Stimulated activated naive CD8-positive, alpha-beta T cell treated with anti-CD3 and anti-CD28 coated beads, Interleukin-15, Interleukin-2, amounts not matched to agents 100 ng/mL and 50 ng/mL, for 24 hours (primary cell): Measurements from ENCODE around the gene CTNND2.

Experiments
- H3K27ac Mint-ChIP-seq: one replicate; pipeline ENCODE4 v1.8.0; 2021; ENCODE audit warnings: mild to moderate bottlenecking, mixed read lengths
- H3K27me3 Mint-ChIP-seq: one replicate; pipeline ENCODE4 v1.8.0; 2021; ENCODE audit warnings: mixed read lengths
- H3K36me3 Mint-ChIP-seq: one replicate; pipeline ENCODE4 v1.8.0; 2021; ENCODE audit warnings: low read depth, mixed read lengths
- H3K4me1 Mint-ChIP-seq: one replicate; pipeline ENCODE4 v1.8.0; 2021; ENCODE audit warnings: low read depth, mixed read lengths
- H3K4me3 Mint-ChIP-seq: one replicate; pipeline ENCODE4 v1.8.0; 2021; ENCODE audit warnings: mild to moderate bottlenecking, mixed read lengths
- H3K9me3 Mint-ChIP-seq: one replicate; pipeline ENCODE4 v1.8.0; 2021; ENCODE audit warnings: mixed read lengths

CTNND2 gene

GRCh38 chr5:11898787-11899186 lies 5.5 kb downstream of the CTNND2 start:
- H3K4me1 Mint-ChIP-seq: no peaks in the 10 kb centered on the region
- peaks cover 20% of the 10 kb centered on the region for H3K27me3 Mint-ChIP-seq
- no peak overlapping the region for H3K4me3 Mint-ChIP-seq
- no peaks in the 10 kb centered on the region for H3K9me3 Mint-ChIP-seq
- H3K27ac Mint-ChIP-seq: no peak overlapping the region
- H3K36me3 Mint-ChIP-seq: no peaks in the 10 kb centered on the region

- Mint-ChIP-seq H3K36me3 (no peaks in the 10 kb centered on the region), H3K4me1 (no peaks in the 10 kb centered on the region), H3K4me3 (no peak overlapping the region), H3K27ac (no peak overlapping the region), H3K9me3 (no peaks in the 10 kb centered on the region), H3K27me3 (peaks cover 13% of the 10 kb centered on the region)
Measured at GRCh38 chr5:11897781-11898180, 6.5 kb downstream of the CTNND2 start.

- no peak overlapping the region for H3K27ac Mint-ChIP-seq
- no peaks in the 10 kb centered on the region for H3K4me1 Mint-ChIP-seq
- no peaks in the 10 kb centered on the region for H3K36me3 Mint-ChIP-seq
- no peak overlapping the region for H3K4me3 Mint-ChIP-seq
- no peaks in the 10 kb centered on the region for H3K9me3 Mint-ChIP-seq
- no peaks in the 10 kb centered on the region for H3K27me3 Mint-ChIP-seq
Measured at GRCh38 chr5:11894992-11895391, 9.3 kb downstream of the CTNND2 start.

GRCh38 chr5:11892832-11893231 lies 11.4 kb downstream of the CTNND2 start:
- no peaks in the 10 kb centered on the region for H3K36me3 Mint-ChIP-seq
- no peak overlapping the region for H3K4me3 Mint-ChIP-seq
- no peaks in the 10 kb centered on the region for H3K9me3 Mint-ChIP-seq
- no peak overlapping the region for H3K27ac Mint-ChIP-seq
- H3K27me3 Mint-ChIP-seq: no peaks in the 10 kb centered on the region
- H3K4me1 Mint-ChIP-seq: no peaks in the 10 kb centered on the region

GRCh38 chr5:11890777-11891176 lies 13.5 kb downstream of the CTNND2 start:
- no peak overlapping the region for H3K4me3 Mint-ChIP-seq
- no peaks in the 10 kb centered on the region for H3K27me3 Mint-ChIP-seq
- H3K9me3 Mint-ChIP-seq: no peaks in the 10 kb centered on the region
- H3K27ac Mint-ChIP-seq: no peak overlapping the region
- no peaks in the 10 kb centered on the region for H3K4me1 Mint-ChIP-seq
- H3K36me3 Mint-ChIP-seq: no peaks in the 10 kb centered on the region

- Mint-ChIP-seq H3K27me3 (no peaks in the 10 kb centered on the region), H3K27ac (no peak overlapping the region), H3K4me1 (no peaks in the 10 kb centered on the region), H3K9me3 (peaks cover 9% of the 10 kb centered on the region), H3K36me3 (no peaks in the 10 kb centered on the region), H3K4me3 (no peak overlapping the region)
Measured at GRCh38 chr5:11888221-11888620, 16.0 kb downstream of the CTNND2 start.

- Mint-ChIP-seq H3K27ac (no peak overlapping the region), H3K4me3 (no peak overlapping the region), H3K9me3 (peaks cover 15% of the 10 kb centered on the region), H3K36me3 (no peaks in the 10 kb centered on the region), H3K4me1 (no peaks in the 10 kb centered on the region), H3K27me3 (no peaks in the 10 kb centered on the region)
Measured at GRCh38 chr5:11878814-11879213, 25.4 kb downstream of the CTNND2 start.

- Mint-ChIP-seq H3K27ac (no peak overlapping the region), H3K27me3 (no peaks in the 10 kb centered on the region), H3K9me3 (peaks cover 3% of the 10 kb centered on the region), H3K4me1 (no peaks in the 10 kb centered on the region), H3K4me3 (no peak overlapping the region), H3K36me3 (no peaks in the 10 kb centered on the region)
Measured at GRCh38 chr5:11873587-11873986, 30.7 kb downstream of the CTNND2 start.

- H3K27ac Mint-ChIP-seq: no peak overlapping the region
- H3K9me3 Mint-ChIP-seq: peaks cover 3% of the 10 kb centered on the region
- no peaks in the 10 kb centered on the region for H3K27me3 Mint-ChIP-seq
- H3K36me3 Mint-ChIP-seq: no peaks in the 10 kb centered on the region
- no peak overlapping the region for H3K4me3 Mint-ChIP-seq
- no peaks in the 10 kb centered on the region for H3K4me1 Mint-ChIP-seq
Measured at GRCh38 chr5:11869203-11869602, 35.0 kb downstream of the CTNND2 start.

- Mint-ChIP-seq H3K4me3 (no peak overlapping the region), H3K27ac (no peak overlapping the region), H3K9me3 (no peaks in the 10 kb centered on the region), H3K27me3 (no peaks in the 10 kb centered on the region), H3K36me3 (no peaks in the 10 kb centered on the region), H3K4me1 (no peaks in the 10 kb centered on the region)
Measured at GRCh38 chr5:11863911-11864310, 40.3 kb downstream of the CTNND2 start.

GRCh38 chr5:11857391-11857790 lies 46.9 kb downstream of the CTNND2 start:
- no peak overlapping the region for H3K27ac Mint-ChIP-seq
- no peaks in the 10 kb centered on the region for H3K4me1 Mint-ChIP-seq
- no peaks in the 10 kb centered on the region for H3K9me3 Mint-ChIP-seq
- no peak overlapping the region for H3K4me3 Mint-ChIP-seq
- H3K27me3 Mint-ChIP-seq: no peaks in the 10 kb centered on the region
- no peaks in the 10 kb centered on the region for H3K36me3 Mint-ChIP-seq

GRCh38 chr5:11854936-11855335 lies 49.3 kb downstream of the CTNND2 start:
- no peaks in the 10 kb centered on the region for H3K36me3 Mint-ChIP-seq
- no peak overlapping the region for H3K27ac Mint-ChIP-seq
- H3K27me3 Mint-ChIP-seq: no peaks in the 10 kb centered on the region
- H3K4me1 Mint-ChIP-seq: no peaks in the 10 kb centered on the region
- H3K4me3 Mint-ChIP-seq: no peak overlapping the region
- H3K9me3 Mint-ChIP-seq: no peaks in the 10 kb centered on the region

GRCh38 chr5:11853796-11854195 lies 50.5 kb downstream of the CTNND2 start:
- Mint-ChIP-seq H3K4me1 (no peaks in the 10 kb centered on the region), H3K36me3 (no peaks in the 10 kb centered on the region), H3K9me3 (no peaks in the 10 kb centered on the region), H3K27me3 (no peaks in the 10 kb centered on the region), H3K27ac (no peak overlapping the region), H3K4me3 (no peak overlapping the region)

GRCh38 chr5:11853140-11853539 lies 51.1 kb downstream of the CTNND2 start:
- Mint-ChIP-seq H3K9me3 (peaks cover 4% of the 10 kb centered on the region), H3K27ac (no peak overlapping the region), H3K4me3 (no peak overlapping the region), H3K27me3 (no peaks in the 10 kb centered on the region), H3K36me3 (no peaks in the 10 kb centered on the region), H3K4me1 (no peaks in the 10 kb centered on the region)

- Mint-ChIP-seq H3K27ac (no peak overlapping the region), H3K9me3 (peaks cover 4% of the 10 kb centered on the region), H3K4me1 (no peaks in the 10 kb centered on the region), H3K27me3 (no peaks in the 10 kb centered on the region), H3K36me3 (no peaks in the 10 kb centered on the region), H3K4me3 (no peak overlapping the region)
Measured at GRCh38 chr5:11852717-11853087, 51.5 kb downstream of the CTNND2 start.

- no peaks in the 10 kb centered on the region for H3K4me1 Mint-ChIP-seq
- no peak overlapping the region for H3K27ac Mint-ChIP-seq
- peaks cover 6% of the 10 kb centered on the region for H3K9me3 Mint-ChIP-seq
- H3K27me3 Mint-ChIP-seq: no peaks in the 10 kb centered on the region
- H3K36me3 Mint-ChIP-seq: no peaks in the 10 kb centered on the region
- no peak overlapping the region for H3K4me3 Mint-ChIP-seq
Measured at GRCh38 chr5:11851965-11852716, 52.1 kb downstream of the CTNND2 start.
